HFF-Myc (cell line): Measurements from ENCODE around the gene PRDM10.
"Not testable (repeated sequence)": the region's sequence is repeated elsewhere in the genome, so short reads cannot be mapped to it uniquely, and the experiment has no call there.

Experiments used
- DNase-seq: peaks from one replicate; pipeline ENCODE4 v3.0.0-alpha.2; 2011; ENCODE audit warnings: low read depth; ENCODE audit errors: extremely low read depth
- H3K4me3 ChIP-seq: replicated peaks from 2 replicates; pipeline ENCODE4 v1.5.1; 2011; ENCODE audit warnings: low read depth, mild to moderate bottlenecking, control low read depth, low read length
- CTCF ChIP-seq: IDR thresholded peaks from 2 replicates; pipeline ENCODE4 v1.5.1; 2012; ENCODE audit warnings: mild to moderate bottlenecking, low read depth, low read length, control low read depth; ENCODE audit errors: missing control alignments

The PRDM10 gene

GRCh38 chr11:129960216-129961214 lies 42.1 kb downstream of the PRDM10 start:
- TF ChIP-seq CTCF, result no peak
- DNase-seq, result peak; percentile 78
- no peak overlapping the region for H3K4me3 ChIP-seq

GRCh38 chr11:129959687-129960086 lies 42.9 kb downstream of the PRDM10 start:
- no peak for DNase-seq
- no peak for TF ChIP-seq CTCF
- no peak overlapping the region for H3K4me3 ChIP-seq

GRCh38 chr11:129955282-129955681 lies 47.4 kb downstream of the PRDM10 start:
- no peak for TF ChIP-seq CTCF
- DNase-seq, result no peak
- no peak overlapping the region for H3K4me3 ChIP-seq

GRCh38 chr11:129954703-129955102 lies 47.9 kb downstream of the PRDM10 start:
- not testable (repeated sequence) for DNase-seq, H3K4me3 ChIP-seq

GRCh38 chr11:129951866-129952262 lies 50.8 kb downstream of the PRDM10 start:
- TF ChIP-seq CTCF, result no peak
- no peak overlapping the region for H3K4me3 ChIP-seq
- DNase-seq, result no peak

- no peak overlapping the region for H3K4me3 ChIP-seq
- DNase-seq, result no peak
- no peak for TF ChIP-seq CTCF
These were observed 51.3 kb downstream of the PRDM10 start for GRCh38 chr11:129951201-129951865.
